Left cardiac atrium (tissue), 4 donors: ENCODE results near the gene GJC1. TPM values are rescaled to one million over a fixed set of nuclear protein-coding genes. Genes with fewer than 3 reads are reported as not detected.
A peak's percentile ranks its signal among the peaks of the same experiment; 100 is the strongest.
"Not testable (repeated sequence)": the region's sequence is repeated elsewhere in the genome, so short reads cannot be mapped to it uniquely, and the experiment has no call there.

Experiments
- ATAC-seq, 2 donors: fragments of 200-7000 bp; cut with Tn5 transposase; one replicate each; pipeline ENCODE4 v1.9.1; 2020; ENCODE audit warnings: mild to moderate bottlenecking in 2 of 2, moderate library complexity in 2 of 2
- DNase-seq: peaks from one replicate; pipeline ENCODE4 v3.0.0-alpha.2; 2020
- intact Hi-C, 2 donors: fragments of 100-400 bp; cut with DNase I; formaldehyde crosslinking; loops; one replicate each; pipeline versions ENCODE4 v1.14.1 to v1.15.1; 2022 to 2023
- total RNA-seq, 2 donors: library from RNA; stranded (reverse); fragmentation: NEBNext Ultra II Directional; extraction: Animal tissue kit (Norgen Biotek cat#: 25700); gene quantifications; one replicate each; pipeline ENCODE4 v1.2.1, GENCODE V29; 2021
- donor health status: DM: no; HTN: yes; CAD: no.
- donor health status: DM: no; HTN: yes; CAD: no; lungs with severe emphysema.
- donor health status: DM: yes; HTN: yes; CAD: no.
- donor health status: Dilated cardiomyopathy.

GJC1 gene
- total RNA-seq, 2 donors from 2014 or later, result 28.5 to 38.5 TPM

GRCh38 chr17:44770166-44770925 lies 59.7 kb downstream of the GJC1 start:
- DNase-seq, result no peak
- ATAC-seq, result no peak
- intact Hi-C loops, result no loop called here

DNA sequence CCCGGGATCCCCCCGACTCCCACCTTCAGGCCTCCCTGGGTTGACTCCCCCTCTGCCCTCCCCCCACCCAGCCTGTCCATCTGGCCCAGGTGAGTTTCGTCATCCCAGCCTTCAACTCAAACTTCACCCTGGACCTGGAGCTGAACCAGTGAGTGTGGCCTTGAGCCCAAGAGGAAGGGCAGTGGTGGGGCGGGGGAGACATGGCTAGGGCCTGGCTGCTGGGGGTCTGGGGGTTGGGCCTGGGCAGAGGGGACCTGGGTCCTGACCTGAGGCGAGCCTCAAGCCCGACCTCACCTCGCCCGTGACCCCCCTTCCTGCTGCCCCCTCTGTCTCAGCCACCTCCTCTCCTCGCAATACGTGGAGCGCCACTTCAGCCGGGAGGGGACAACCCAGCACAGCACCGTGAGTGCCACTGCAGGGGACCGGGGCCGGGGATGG lies 60.4 kb downstream of the GJC1 start:
- intact Hi-C loops, result no loop called here
- no peak for ATAC-seq
- no peak for DNase-seq

GRCh38 chr17:44769230-44769629 lies 60.9 kb downstream of the GJC1 start:
- intact Hi-C loops, result no loop called here
- ATAC-seq, result no peak
- DNase-seq, result no peak

GRCh38 chr17:44768505-44769142 lies 61.5 kb downstream of the GJC1 start:
- no peak for ATAC-seq
- intact Hi-C loops, result no loop called here

DNA sequence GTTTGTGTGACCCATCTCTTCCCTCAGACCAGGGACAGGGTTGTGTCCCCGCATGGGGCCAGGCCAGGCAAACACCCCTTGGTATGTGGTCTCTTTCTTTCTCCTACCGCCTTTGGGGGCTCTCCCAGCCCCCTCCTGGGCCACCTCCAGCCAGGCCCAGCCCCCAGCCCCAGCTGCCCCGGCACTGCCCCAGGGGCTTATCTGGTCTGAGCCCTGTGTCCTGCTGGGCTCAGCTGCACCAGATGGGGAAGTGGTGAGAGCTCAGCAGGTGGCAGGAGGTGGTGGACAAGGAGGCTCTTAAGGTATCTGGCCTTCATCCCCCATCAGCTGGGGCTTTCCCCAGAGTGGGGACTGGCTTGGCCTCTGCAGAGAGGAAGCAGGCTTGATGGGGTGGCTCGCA lies 62.6 kb downstream of the GJC1 start:
- intact Hi-C loops, result no loop called here
- no peak for DNase-seq
- ATAC-seq, result no peak

More at GRCh38 chr17:44768505-44769142, 61.5 kb downstream of the GJC1 start:
- no peak for DNase-seq

DNA sequence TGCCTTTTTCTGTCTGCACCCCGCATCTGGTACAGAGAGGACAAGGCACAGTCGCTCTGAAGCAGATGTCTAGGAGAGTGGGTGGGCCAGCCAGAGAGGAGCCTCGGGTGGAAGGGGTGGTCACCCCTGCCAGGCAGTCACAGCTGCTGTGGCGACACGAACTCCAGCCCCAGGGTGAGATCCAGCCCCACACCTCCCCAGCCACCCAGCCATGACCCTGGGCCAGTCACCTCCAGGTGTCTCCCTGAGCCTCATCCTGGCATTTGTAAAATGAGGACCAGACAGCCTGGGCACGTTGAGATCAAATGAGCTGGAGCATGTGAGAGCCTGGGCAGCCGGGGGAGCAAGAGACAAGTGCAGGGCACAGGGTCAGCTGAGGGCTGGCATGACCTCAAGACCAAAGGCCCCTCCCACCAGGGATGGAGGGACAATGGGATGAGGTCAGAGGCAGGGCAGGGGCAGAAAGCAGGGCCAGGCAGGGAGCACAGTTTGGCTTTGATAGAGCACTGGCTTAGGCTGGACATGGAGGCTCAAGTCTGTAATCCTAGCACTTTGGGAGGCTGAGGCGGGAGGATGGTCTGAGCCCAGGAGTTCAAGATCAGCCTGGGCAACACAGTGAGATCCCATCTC lies 63.6 kb downstream of the GJC1 start:
- no peak for DNase-seq
- intact Hi-C loops, result no loop called here
- peak in 1 of 2 donors; percentile 24 for ATAC-seq

DNA sequence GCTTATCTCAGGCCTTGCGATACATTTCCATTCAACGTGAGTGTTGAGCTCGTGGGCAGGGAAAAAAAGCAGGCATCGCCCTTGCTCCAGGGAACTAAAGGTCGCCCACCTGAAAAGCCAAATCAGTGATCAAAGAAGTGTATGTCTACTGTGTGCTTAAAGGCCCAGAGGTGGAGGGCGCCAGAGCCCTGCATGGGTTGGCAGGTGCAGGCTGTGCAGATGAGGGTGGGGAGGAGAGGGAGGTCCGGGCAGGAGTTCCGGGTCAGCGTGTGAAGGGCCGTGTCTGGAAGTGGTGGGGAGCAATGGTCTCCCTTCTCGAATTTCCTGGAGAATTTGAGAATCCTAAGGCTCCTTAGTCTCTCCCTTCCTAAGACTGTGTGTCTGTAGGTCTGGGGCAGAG lies 64.1 kb downstream of the GJC1 start:
- DNase-seq (no peak), ATAC-seq (no peak)
- intact Hi-C loops, result no loop called here

GRCh38 chr17:44763170-44763569 lies 66.9 kb downstream of the GJC1 start:
- DNase-seq (no peak), ATAC-seq (no peak)
- intact Hi-C loops, result no loop called here

GRCh38 chr17:44761932-44762810 lies 67.9 kb downstream of the GJC1 start:
- intact Hi-C loops, result no loop called here
- no peak for ATAC-seq
- DNase-seq, result no peak

- ATAC-seq (no peak), DNase-seq (no peak)
- intact Hi-C loops, result no loop called here
Measured at GRCh38 chr17:44760474-44761308, 69.4 kb downstream of the GJC1 start.

DNA sequence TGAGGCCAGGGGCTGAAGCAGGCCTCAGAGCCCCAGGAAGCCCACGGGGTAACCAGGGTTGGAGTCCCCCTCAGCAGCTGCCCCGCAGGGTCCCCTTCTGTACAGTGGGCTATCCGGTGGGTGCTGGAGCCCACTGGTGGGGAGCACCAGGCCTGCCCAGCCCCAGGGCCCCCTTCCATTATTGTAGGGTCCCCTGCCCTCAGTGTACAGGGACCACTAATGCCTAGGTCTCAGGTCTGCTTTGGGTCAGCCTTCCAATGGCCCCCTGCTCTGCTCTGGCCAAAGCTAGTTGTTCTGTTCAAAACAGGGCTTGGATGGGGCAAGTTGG lies 70.2 kb downstream of the GJC1 start:
- ATAC-seq (no peak), DNase-seq (no peak)
- intact Hi-C loops, result no loop called here

DNA sequence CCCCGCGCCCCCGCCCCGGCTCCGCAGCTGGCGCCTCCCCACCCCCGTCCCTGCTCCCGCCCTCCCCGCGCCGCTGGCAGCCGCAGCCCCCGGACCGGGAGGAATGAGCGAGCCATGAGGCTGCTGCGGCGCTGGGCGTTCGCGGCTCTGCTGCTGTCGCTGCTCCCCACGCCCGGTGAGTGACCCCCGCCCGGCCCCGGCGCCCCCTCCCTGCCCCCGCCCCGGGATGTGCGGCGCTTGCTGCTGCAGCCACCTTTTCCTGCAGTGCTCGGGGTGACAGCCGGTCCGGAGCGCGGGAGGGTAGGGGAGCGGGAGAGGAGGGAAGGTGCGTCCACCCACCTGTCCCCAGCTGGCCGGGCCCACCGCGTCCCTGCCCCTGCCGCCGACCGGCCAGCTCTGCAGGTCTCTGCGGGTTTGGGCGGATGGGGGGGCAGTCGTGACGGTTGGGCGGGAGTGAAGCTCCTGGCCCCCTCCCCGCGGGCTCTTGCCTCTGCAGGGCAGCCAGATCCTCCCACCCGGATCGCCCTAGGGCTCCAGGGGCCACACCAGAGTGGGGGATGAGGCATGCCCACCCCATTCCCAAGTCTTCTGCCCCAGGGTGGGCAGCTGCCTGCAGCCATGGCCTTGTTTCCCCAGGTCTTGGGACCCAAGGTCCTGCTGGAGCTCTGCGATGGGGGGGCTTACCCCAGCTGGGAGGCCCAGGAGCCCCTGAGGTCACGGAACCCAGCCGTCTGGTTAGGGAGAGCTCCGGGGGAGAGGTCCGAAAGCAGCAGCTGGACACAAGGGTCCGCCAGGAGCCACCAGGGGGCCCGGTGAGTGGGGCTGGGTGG lies 70.8 kb downstream of the GJC1 start:
- no peak for DNase-seq
- peak; percentile 5 to 12 for ATAC-seq
- intact Hi-C loops, result no loop called here

DNA sequence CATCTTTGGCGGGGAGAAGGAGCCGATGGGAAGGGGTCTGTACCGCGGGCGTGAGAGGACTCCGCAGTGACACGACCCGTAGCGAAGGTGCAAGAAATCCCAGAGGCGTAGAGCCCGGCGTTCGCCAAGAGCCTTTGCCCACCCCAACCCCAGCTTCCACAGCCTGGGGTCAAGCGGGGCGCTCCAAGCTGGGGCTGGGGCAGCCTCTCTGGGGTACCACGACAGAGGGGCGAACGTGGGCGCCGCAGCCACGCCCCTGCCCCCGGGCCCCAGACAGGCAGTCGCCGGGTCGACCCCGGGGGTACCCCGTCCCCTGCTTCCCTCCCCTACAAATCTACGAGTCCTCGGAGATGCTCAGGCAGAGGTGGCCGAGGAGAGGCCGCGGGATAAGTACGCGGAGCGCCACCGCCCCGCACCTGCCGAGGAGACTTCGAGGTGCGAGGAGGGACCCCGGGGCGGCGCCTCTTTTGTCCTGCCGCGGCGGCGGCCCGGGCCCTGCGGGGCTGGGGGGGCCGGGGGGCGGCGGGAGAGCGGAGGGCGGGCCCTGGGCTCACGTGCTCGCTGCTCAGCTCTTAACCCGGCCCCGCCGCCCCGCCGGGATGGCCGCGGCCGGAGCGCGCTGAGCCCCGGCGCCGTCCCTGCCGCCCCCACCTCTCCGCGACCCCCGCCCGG lies 71.5 kb downstream of the GJC1 start, which contains the start of gene ADAM11:
TSS of gene ADAM11 (plus strand) at position 575 of the 672 bp plus-strand sequence. CDS start 212 bp downstream, outside the sequence.
- intact Hi-C loops, result no loop called here
- DNase-seq (no peak), ATAC-seq (peak; percentile 47 to 74)

GRCh38 chr17:44757918-44758413 lies 72.1 kb downstream of the GJC1 start:
- intact Hi-C loops, result no loop called here
- DNase-seq, result no peak
- peak in 1 of 2 donors; percentile 9 for ATAC-seq

DNA sequence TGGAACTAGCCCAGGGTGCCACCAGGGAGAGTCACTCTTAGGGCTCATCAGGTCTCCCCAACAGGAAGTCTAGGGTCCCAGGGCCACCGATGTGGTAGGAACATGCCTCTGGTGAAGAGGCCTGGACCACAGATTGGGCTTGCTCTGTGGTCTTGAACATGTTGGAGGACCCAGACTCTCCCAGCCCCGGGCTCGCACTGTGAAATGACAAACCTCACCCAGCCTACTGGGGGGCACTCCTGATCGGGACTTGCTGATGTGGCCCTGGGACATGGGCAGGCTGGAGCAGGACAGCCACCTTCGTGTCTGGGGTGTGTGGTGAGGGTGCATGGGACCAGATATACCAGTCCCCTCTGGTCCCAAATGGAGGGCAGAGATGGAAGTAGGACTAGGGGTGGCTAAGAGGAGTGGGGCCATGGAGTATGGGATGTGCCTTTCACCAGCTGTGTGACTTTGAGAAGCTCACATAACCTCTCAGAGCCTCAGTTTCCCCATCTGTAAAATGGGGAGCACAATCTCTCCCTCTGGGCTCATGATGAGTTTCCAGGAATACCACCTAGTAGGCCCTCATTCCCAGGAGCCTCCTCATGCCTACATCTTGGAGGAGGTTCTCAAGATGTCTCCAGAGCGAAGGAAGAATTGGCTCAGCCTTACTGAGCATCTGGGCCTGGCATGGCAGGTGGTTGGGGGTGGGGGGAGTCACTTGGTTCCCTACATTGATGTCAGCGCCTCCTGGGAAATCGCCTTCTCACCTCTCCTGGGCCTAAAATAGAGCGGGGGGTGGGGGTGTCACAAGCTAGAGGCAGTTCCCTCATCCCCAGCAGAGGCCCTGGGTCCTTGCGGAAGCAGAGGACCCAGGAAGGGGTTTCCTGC lies 72.8 kb downstream of the GJC1 start:
- DNase-seq (peak; percentile 50), ATAC-seq (peak; percentile 50 to 76)
- intact Hi-C loops, result no loop called here

GRCh38 chr17:44755180-44755579 lies 74.9 kb downstream of the GJC1 start:
- intact Hi-C loops, ATAC-seq: not testable (repeated sequence)

More at GRCh38 chr17:44755180-44755579, 74.9 kb downstream of the GJC1 start:
- DNase-seq, result not testable (repeated sequence)
